Activated naive CD4-positive, alpha-beta T cell treated with Interleukin-2 at 50 U/mL for 16 hours (primary cell): ENCODE measurements around the gene PIP5KL1.

ENCODE experiments used
- DNase-seq: peaks from one replicate; pipeline ENCODE4 v3.0.0-alpha.2; 2020

Gene PIP5KL1

DNA sequence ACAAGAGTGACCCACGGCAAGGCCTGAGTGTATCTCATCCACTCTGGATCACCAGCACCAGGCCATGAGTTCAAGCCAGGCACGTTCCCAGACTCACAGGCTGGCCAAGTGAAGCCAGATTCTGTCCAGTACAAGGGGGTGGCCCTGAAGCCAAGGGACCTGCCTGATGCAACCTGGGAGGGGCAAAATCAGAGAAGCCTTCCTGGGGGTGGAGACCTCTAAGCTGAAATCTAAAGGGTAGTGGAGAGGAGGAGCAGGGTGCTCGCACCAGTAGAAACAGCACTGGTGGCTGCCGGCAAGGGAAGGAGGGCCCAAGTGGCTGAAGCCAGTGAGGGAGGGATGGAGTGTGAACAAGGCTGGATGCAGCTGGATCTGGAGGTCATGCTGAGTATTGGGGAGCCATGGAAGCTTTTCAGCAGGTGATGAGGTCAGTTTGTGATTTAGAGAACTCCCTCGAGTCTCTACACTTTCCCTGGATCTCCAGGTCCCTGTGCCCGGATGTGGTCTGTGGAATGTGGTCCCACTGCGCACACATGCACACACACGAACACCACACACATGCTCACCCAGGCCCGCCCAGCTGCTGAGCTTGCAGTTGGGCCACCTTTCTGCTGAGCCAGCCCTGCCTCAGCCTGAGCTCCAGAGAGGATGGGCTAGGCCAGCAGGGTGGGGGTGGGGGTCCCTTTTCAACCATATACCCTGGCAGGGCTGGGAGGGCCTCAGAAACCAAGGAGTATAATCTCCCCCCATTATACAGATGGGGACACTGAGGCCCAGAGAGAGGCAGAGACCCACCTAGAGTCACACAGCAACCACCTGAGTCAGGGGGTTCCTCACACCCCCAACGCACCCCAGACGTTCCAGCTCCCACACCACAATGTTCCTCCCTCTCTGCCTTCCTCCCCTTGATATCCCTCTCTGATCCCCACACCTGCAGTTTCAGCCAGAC, 1.6 kb downstream of the PIP5KL1 start:
- peak; percentile 12 for DNase-seq

DNA sequence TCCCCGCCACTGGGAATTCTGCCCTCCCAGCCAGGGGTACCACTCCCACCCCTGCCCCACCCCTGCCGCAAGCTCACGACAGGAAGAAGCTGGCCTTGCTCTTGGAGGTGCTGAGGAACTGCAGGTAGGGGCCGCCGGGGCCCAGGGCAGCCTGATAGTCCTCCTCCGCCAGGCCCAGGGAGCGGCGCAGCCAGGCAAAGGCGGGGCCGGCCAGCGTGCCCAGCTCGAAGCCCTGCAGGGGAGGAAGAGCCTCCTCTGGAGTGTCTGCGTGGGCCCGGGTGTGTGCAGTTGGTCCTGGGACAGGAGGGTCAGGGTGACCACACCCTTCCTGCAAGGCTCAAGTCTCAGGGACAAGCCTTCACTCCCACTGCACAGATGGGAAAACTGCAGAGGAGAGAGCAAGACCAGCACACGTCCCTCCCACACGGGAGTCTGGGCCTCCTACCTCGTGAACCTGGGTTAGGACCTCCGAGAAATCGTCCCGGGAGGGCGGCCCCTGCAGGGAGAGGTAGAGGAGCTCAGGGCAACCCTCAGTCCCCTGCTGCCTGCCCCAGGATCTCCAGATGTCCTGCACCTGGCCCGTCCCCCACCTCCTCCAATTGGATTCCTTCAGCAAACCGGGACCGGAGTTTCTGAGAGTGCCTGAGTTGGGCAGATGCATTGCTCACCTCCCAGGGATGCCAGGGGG, 2.4 kb downstream of the PIP5KL1 start:
- peak; percentile 10 for DNase-seq

DNA sequence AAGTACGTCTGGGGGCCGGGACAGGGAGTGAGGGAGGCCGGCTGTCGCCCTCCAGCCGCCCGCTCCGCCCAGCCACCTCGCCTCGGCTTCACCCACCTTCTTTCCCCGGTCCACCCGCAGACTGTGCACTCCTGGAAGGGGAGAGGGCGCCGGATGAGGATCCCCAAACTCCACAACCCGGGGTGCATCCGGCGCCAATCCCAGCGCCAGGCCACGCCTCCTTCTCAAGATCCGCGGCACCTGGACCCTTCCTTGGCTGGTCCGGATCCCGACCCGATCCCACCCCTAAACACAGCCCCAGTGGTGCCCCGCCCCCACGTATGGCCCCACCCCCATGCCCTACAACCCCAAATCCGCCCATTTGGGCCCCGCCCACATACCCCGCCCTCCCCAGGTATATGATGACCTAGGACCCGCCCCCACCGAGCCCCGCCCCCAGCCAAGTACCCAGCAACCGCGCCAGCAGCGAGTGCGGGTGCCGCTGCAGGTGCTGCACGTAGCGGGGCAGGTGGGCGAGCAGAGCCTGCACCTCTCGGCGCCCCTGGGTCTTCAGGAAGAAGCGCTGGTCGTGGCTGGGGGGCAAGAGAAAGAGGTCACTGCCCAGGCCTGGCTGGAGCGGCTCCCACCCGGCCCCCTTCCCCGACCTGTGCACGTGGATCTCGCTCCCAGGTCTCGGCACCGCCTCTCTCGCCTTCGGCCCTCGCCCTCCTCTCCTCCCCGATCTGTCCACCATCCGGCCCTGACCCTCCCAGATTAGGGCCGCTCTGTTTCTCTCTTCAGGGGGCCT, 3.2 kb downstream of the PIP5KL1 start:
- peak; percentile 72 for DNase-seq

DNA sequence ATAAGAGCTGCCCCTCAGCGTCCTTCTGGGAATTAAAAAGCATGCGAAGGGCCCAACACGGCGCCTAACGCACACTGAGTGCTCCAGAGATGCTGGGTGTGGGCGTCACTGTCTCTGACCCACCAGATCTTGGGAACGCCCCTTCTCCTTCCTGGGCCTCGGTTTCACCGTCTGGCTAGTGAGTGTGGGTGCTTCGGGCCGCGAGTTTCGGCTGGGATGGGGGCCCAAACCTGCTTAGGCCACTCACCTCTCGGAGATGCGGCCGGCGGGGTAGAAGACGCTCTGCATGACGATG, 3.7 kb downstream of the PIP5KL1 start:
- no peak for DNase-seq

DNA sequence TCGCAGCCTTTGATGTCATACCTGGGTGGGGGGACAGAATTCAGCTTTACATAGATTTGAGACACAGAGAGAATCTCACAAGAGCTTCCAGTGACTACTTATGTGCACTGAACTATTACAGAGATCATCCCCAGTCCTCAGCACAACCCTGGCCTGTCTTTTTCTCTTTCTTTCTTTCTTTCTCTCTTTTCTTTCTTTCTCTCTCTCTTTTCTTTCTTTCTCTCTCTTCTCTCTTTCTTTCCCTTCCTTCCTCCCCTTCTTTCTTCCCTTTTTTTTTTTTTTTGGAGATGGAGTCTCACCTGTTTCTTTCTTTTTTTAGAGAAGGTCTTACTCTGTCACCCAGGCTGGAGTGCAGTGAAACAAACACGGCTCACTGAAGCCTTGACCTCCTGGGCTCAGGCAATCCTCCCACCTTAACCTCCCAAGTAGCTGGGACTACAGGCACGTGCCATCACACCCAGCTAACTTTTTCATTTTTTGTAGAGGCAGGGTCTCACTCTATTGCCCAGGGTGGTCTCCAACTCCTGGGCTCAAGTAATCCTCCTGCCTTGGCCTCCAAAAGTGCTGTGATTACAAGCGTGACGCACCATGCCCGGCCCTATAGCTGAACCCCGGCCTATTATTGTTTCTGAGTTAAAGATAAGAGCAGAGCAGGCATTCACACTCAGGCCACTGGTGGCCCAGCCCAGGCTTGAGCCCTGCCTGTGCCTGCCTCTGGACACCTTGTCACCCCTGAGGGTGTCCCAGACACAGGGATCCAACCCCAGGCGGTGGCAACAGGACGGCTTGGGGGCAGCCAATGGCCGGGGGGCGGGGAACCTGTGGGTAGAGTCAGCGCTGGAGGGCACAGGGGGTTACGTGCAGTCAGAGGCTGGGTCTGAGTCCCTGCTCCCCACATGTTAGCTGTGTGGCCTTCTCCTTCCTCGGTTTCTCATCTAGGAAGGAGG, 4.3 kb downstream of the PIP5KL1 start:
- DNase-seq = no peak

DNA sequence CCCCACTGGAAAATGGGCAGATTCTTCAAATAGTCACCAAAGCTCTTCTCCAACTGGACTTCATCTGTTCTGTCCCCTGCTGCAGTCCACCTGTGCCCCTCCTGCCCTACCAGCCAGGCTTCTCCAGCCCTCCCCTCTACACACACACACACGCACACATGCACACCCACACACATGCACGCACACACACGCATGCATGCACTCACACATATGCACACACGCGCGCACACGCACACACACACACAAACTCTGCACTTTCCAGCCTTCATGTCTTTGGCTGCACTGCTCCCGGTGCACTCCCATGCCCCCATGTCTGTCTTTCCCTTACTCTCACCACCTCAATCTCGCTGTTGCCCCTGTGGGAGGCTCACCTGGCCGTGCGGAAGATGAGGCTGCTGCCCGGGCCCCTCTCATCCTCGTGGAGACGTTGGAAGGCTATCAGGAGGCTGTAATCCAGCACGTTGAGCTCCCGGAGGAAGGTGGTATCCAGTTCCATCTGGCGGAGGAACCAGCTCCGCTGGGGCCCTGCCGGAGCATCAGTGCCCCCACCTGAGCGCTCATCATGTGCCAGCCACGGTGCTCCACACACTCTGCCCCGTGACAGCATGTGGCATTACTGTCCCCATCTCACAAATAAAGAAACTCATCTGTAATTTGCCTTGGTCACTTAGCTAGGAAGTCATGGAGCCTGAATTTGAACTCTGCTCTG, 5.7 kb downstream of the PIP5KL1 start:
- DNase-seq = no peak

DNA sequence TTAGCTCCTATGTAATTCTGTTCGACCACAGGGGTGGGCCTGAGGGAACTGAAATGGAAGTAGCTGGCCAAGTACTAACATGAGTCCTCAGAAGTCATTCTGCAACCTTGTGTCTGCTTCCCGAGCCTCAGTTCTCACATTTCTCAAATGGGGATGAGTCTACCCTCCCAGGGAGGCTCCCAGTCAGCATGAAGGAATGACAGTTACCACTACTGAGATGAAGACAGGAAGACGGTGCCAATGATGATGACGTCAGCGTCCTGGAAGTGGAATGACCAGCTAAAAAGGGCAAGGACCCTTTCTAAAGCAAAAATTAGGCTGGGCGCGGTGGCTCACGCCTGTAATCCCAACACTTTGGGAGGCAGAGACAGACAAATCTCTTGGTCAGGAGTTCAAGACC, 6.8 kb downstream of the PIP5KL1 start:
- DNase-seq = no peak

DNA sequence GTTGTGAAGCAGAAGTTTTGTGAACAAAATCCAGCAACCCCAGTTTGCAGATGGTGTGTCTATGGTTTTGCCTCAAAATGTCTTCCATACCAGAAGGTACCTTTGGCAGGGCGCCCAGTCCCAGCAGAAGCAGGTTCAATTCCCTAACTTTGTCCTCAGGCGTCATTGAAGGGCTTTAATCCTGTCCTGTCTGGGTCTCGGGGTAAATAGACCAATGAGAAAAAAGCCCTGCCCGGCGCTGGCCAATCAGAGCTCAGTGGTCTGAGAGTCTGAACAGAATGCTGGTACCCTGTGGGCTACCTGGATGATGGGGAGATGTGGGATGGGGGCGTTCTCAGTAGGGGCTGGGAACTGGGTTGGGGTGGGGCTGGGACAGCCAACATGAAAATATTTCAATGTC, 7.5 kb downstream of the PIP5KL1 start:
- DNase-seq = no peak

DNA sequence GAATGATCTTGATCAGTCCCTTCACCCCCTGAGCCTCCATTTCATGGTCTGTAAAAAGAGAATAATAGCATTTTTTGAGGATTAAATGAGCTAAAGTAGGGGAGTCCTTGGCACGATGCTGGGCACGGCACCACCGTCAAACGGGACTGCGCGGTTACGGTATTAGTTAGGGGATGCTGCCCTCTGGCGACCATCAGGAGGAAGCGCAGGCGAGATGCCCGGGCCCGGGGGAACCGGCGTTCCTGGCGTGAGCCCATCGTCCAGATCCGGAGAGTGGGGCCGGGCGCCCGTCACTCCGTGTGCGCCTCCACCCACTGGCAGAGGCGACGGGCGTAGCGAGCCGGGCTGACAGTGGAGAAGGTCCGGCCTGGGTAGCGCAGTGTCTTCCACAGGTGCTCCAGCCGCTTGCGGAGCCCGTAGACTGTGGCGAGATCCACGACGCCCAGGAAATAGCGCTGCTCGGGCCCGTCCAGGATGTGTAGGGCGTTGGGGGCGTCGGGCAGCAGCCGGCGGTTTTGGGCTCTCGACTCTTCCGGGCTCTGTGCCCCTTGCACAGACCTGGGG, 8.9 kb downstream of the PIP5KL1 start:
- DNase-seq = peak; percentile 82

DNA sequence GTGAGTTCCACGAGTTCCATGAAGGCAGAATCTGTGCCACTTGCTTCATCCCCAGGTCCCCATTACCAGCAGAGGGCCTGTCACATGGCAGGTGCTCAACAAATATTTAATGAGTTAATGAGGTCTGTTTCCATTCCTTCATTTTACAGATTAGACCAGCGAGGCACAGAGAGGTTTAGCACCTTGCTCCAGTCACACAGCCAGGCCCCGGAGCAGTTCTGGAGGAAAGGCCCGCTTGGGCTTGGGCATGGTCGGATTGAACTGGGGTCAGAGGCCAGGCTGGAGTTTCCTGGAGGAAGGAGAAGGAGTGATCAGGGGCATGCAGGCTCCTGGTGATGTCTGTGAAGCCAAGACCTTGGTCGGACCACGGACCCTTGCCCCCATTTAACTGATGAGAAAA, 9.8 kb downstream of the PIP5KL1 start:
- DNase-seq = no peak

DNA sequence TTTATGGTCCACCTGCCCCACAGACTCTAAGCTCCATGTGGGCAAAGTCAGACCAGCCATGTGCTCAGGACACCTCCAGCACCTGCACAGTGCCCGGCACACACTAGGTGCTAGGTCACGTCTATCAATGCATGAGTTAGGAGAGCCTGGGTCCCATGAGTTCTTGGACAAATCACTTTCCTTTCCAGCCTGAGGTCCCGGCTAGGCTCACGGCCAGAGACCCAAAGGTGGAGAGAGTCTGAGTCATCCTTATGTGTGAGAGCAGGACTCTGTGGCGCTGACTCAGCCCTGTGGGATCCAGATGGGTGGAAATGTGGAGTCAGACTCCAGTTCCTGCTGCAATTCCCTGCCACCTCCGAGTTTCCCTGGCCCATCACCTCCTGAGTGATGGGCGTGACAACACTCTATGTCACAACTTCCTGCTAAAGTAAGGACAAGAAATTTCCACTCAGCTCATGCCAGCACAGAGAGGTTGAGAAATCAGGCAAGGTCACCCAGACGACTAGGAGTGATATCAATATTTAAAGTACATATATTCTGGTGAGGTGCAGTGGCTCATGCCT, 11.2 kb downstream of the PIP5KL1 start:
- peak; percentile 52 for DNase-seq

DNA sequence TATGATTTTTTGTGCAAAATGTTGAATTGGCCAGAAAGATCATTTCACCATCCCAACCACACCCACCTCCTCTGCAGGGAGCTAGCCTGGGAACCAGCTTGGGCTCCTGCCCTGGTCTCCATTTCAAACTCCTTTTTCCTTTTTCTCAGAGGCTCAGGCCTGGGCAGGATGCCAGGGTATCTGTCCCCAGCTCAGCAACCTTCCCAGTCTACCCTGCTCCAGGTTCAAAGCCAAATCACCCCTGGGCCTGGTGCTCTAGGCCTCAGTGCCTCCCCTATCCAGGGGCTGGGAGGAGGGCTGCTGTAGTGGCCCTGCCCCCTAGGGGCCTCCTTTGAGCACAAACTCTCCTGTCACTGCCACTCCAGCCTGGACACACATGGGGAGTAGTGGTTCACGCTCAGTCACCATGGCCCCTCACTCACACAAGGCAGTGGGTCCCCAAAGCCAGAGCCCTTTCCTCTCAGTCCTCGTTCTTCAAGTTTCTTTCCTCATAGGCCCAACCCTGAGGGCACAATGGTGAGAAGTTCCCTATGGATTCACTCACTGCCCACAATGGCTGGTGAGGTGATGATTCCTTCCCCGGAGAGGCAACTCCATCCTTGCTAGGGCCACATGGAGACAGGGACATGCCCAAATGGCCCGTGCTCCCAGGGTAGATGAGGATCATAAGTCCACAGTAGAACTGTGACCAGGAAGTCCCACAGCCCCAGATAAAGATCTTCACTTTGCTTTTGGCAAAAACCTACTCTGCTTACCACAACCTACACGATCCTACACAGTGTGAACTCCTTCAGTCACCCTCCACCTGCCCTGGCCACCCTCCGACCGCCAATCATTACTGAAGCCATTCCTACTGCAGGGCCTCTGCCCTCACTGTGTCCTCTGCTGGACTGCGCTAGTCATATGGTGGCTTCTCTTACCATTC, 12.1 kb downstream of the PIP5KL1 start:
- DNase-seq = no peak

DNA sequence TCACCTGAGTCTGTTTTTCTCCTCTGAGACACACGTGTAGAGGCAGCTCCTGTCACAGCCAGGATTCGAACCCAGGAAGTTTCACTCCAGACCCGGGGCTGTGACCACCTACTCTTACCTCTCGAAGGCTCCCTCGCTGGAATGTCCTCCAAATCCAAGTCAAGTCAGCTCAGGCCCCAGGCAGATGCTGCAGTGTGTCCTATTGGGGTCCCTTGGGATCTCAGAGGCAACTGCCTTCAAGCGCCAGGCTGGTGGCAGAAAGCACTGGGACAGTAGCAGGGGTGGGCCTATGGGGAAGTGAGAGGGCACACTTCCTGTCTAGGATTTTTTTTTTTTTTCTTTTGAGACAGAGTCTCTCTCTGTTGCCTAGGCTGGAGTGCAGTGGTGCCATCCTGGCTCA, 13.0 kb downstream of the PIP5KL1 start:
- DNase-seq = no peak

DNA sequence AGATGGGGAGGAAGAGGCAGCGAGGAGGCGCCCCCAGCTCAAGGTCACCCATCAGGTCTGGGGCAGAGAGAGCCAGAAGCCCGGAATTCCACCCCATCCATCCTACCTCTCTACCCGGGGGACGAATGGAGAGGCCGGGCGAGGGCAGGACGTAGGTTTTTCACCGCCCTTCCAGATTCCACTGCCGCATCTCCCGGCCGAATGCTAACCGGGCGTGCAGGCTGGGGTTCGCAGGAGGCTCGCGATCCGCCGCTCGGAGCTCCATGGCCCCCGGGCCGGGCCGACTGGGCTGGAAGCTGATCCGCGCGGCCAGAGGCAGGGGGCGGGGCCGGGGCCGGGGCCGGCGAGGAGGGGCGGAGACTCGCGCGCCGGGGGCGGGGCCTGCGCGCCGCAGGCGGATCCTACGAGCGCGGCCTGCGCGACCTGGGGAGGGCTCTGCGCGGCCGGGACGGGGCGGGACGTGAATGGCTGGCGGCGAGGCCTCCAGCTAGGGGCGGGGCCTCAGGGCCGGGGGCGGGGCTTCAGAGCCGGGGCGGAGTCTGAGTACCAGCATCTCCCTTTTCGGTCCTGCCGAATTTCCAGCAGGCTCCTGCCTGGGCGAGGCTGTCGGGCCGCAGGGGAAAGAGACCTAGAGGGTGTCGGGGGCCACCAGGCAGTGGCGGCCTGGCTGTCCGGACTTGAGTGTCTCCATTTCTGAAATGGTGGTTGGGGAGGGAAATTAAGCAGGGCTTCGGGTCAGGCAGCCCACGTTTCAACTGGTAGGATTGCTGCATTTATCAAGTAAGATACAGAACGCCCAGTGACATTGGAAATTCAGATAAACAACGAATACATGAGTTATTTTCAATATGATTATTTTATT, 13.6 kb downstream of the PIP5KL1 start, which contains the start of gene ST6GALNAC4:
ST6GALNAC4 (minus strand) TSS at position 322 of the 862 bp plus-strand sequence. CDS start 622 bp downstream, outside the sequence.
- DNase-seq = peak; percentile 95

DNA sequence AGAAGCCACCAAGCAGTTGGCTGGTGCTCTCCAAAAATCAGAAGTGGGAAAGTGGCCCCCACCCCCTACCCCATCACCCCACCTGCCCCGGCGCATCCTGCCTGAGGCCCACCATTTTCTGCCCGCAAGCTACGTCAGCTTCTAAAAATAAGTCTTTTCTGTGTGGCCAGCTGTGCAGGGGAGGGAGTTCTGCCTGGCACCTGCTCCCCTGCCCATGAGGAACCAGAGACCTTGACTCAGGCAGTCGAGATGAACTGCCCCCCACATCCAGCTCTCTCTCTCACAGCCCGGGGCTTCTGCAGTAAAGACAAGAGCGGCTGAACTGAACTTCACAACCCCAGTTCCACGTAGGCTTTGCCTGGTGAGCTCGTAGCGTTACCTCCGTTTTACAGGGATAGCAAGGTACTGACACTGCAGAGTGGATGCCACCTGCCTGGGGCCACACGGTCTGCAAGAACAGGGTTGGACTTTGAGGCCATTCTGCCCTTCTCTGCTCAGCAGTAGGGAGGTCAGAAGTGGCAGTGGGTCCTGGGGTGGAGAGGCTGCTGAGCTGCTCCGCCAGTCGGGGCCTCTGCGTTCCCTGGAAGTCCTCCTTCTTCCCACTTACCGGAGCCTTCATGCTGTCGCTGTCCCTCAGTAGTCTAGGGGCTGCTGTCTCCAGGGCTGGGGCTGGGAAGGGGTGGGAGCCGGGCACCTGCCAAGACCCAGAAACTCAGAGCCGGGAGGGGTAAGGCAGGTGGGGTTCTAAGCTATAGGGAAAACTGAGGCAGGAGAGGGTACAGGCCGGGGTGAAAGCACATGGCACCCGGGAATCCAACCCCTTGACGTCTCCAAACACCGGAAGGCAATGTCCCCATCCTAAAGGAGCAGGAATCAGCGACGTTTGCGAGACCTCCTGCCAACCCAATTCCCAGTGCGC, 14.5 kb downstream of the PIP5KL1 start:
- DNase-seq = peak; percentile 7

DNA sequence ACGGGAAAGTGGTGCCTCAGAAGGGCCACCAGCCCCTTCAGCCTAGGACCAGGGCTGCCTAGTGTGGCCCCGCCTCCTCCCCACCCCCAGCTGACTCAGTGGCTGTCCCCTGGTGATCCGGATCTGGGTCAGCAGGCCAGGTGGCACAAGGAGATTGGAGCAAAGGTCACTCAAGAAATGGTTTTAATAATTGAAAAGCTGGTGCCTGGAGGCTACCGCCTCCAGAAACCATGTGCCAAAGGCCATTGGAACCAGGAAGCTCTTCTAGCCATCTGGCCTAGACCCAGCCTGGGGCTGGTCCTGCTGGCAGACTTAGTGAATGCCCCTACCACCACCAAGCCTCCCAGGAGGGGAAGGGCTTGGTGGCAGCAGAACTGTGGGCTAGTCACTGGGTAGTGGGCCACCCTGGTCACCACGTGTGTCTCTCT, 15.2 kb downstream of the PIP5KL1 start:
- peak; percentile 11 for DNase-seq

DNA sequence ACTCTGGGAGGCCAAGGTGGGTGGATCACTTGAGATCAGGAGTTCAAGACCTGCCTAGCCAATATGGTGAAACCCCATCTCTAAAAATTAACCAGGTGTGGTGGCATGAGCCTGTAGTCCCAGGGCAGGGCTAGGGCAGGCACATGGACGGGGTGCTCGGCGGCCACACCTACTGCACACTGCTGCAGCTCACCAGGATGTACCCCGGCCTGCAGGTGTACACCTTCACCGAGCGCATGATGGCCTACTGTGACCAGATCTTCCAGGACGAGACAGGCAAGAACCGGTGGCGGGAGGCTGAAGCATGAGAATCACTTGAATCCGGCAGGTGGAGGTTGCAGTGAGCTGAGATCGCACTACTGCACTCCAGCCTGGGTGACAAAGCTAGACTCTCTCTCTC, 16.9 kb downstream of the PIP5KL1 start:
- DNase-seq = no peak

DNA sequence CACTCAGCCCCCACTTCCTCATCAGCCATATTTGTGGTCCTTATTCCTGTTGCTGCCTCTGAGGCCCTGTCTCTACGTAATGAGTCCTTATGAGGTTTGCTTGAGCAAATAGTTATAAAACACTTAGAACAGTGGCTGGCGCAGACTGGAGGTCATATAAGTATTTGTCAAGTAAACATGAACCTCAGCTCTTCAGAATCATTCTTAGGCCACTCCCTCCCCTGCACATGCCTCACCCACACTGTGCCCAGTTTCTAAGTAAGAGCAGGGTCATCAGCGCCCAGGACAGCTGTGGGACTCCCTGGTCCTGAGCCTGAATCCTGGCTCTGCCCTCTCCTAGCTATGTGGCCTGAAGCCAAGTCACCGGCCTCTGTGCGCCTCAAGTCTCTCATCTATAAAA, 17.7 kb downstream of the PIP5KL1 start:
- no peak for DNase-seq
